Spleen (tissue), 11 donors: ENCODE data around the gene CERS3. TPM values are rescaled to one million over a fixed set of nuclear protein-coding genes. Genes with fewer than 3 reads are reported as not detected.
A peak's percentile ranks its signal among the peaks of the same experiment; 100 is the strongest.

ENCODE experiments used
- DNase-seq: peaks from one replicate; pipeline ENCODE4 v3.0.0-alpha.2; 2020
- H3K27ac ChIP-seq, 8 donors: fragments of 200-600 bp; sonication (generic) in 7 of 8; 1 replicate in 4 of 8; 2 replicates in 4 of 8; pipeline versions ENCODE4 v1.5.0 to v1.8.0; 2016 to 2021; ENCODE audit warnings: inconsistent platforms in 4 of 8, mild to moderate bottlenecking in 4 of 8, moderate library complexity in 1 of 8
- H3K27me3 ChIP-seq, 7 donors: fragments of 200-600 bp; sonication (generic) in 6 of 7; replicated peaks in 1 of 7; 1 replicate in 4 of 7; 2 replicates in 3 of 7; pipeline versions ENCODE4 v1.5.0 to v1.8.0; 2016 to 2021; ENCODE audit warnings: inconsistent platforms in 3 of 7, mild to moderate bottlenecking in 1 of 7
- H3K36me3 ChIP-seq, 6 donors: fragments of 200-600 bp; sonication (generic) in 5 of 6; 1 replicate in 4 of 6; 2 replicates in 2 of 6; pipeline versions ENCODE4 v1.5.0 to v1.8.0; 2016 to 2021; ENCODE audit warnings: inconsistent platforms in 2 of 6
- H3K4me1 ChIP-seq, 6 donors: fragments of 200-600 bp; sonication (generic) in 5 of 6; 1 replicate in 3 of 6; 2 replicates in 3 of 6; pipeline versions ENCODE4 v1.5.0 to v1.8.0; 2016 to 2021; ENCODE audit warnings: inconsistent platforms in 3 of 6
- H3K4me3 ChIP-seq, 8 donors: fragments of 200-600 bp; sonication (generic) in 7 of 8; 1 replicate in 4 of 8; 2 replicates in 4 of 8; pipeline versions ENCODE4 v1.5.0 to v1.8.0; 2016 to 2021; ENCODE audit warnings: inconsistent platforms in 4 of 8, mild to moderate bottlenecking in 4 of 8, moderate library complexity in 2 of 8
- H3K9me3 ChIP-seq, 8 donors: fragments of 200-600 bp; sonication (generic) in 7 of 8; 1 replicate in 4 of 8; 2 replicates in 4 of 8; pipeline versions ENCODE4 v1.5.0 to v1.8.0; 2016 to 2021; ENCODE audit warnings: inconsistent platforms in 4 of 8
- POLR2A ChIP-seq, 3 donors: fragments of 450-650 bp; IDR thresholded peaks; one replicate each; pipeline ENCODE4 v1.5.1; 2017; ENCODE audit warnings: antibody characterized with exemption in 3 of 3, mild to moderate bottlenecking in 1 of 3
- POLR2AphosphoS5 ChIP-seq, 3 donors: sonication (generic); formaldehyde crosslinking; IDR thresholded peaks; one replicate each; pipeline ENCODE4 v1.5.1; 2017; ENCODE audit warnings: antibody characterized with exemption in 3 of 3
- WGBS, 5 donors: extraction: QIAGEN DNeasy Blood & Tissue Kit in 3 of 5; methylation state at CpG; one replicate each; pipeline versions ENCODE4 v1.1.5 to v1.1.7; 2013 to 2018; 5-methylcytosine and 5-hydroxymethylcytosine counted together
- intact Hi-C: fragments of 100-400 bp; cut with DNase I; formaldehyde crosslinking; loops from one replicate; pipeline ENCODE4 v1.15.0; 2023; ENCODE audit warnings: low total_unique reads
- polyA plus RNA-seq, 3 donors: library from polyadenylated mRNA; stranded (reverse); fragments of 200-250 nt; gene quantifications; one replicate each; pipeline ENCODE4 v1.2.1, GENCODE V29; 2013
- total RNA-seq, 7 donors: library from RNA; depleted of rRNA in 3 of 7; stranded (reverse); fragments of >200 nt in 3 of 7; fragmentation: NEBNext Ultra II Directional in 4 of 7; extraction: Animal tissue kit (Norgen Biotek cat#: 25700) in 4 of 7; gene quantifications; one replicate each; pipeline versions ENCODE4 v1.1.0 to v1.2.1, GENCODE V29; 2016 to 2021
- TF ChIP-seq, protein P1 (sequence below), 11 experiments: fragments of 200-600 bp in 7 of 11; fragments of 450-650 bp in 4 of 11; sonication (generic) in 4 of 11; IDR thresholded peaks in 8 of 11; conservative IDR thresholded peaks in 3 of 11; 1 replicate in 7 of 11; 2 replicates in 4 of 11; pipeline versions ENCODE4 v1.4.0 to v1.8.0; 2016 to 2021; ENCODE audit warnings: antibody characterized with exemption in 11 of 11, inconsistent platforms in 4 of 11, mild to moderate bottlenecking in 1 of 11
- donor health status: healthy with polysubstance abuse.
- donor health status: DM: no; HTN: no; CAD: no; lungs with moderate emphysema.
- donor health status: DM: no; HTN: no; CAD: no.
- donor health status: Bipolar disorder and iron deficiency.
- donor health status: healthy.
- donor health status: DM: no; HTN: no; CAD: no.
- donor health status: DM: yes; HTN: yes; CAD: no.

CERS3 gene
- total and polyA plus RNA-seq, 10 donors = 0.04 to 0.41 (median 0.23) TPM; not detected in 4

DNA sequence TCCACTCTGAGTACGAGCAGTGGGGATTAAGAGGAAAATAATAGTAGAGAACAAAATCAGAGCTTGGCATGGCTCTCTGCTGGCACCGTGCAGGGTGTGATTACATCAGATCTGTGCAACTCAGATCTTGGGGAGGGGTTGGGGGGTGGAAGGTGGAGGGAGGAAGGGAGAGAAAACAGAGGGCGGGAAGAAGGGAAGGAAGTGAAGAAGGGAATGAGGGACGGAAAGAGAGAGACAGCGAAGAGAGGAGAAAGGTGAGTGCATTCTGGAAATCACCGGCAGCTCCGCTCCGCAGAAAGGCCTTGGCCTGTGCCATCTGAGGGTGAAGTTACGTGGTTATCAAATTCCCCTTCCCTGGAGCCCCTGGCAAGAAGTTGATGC, 156.0 kb downstream of the CERS3 start:
- peaks cover 0 to 10% (median 4%) of the 10 kb centered on the region in 6 donors for H3K4me1 ChIP-seq
- H3K4me3 ChIP-seq = peak overlapping the region in 6 of 8 donors; percentile 2 to 59 (median 22)
- peak overlapping the region in 1 of 8 donors; percentile 38 for H3K27ac ChIP-seq
- H3K9me3 ChIP-seq = peaks cover 0 to 30% (median 13%) of the 10 kb centered on the region in 8 donors
- 16 to 23% (median 20%) methylated on average over 9 of the region's 9 CpGs for WGBS, 5 donors
- no peak for DNase-seq
- no peak for TF ChIP-seq POLR2AphosphoS5 (IDR thresholded peaks at IDR 0.05)
- TF ChIP-seq, protein P1, sequence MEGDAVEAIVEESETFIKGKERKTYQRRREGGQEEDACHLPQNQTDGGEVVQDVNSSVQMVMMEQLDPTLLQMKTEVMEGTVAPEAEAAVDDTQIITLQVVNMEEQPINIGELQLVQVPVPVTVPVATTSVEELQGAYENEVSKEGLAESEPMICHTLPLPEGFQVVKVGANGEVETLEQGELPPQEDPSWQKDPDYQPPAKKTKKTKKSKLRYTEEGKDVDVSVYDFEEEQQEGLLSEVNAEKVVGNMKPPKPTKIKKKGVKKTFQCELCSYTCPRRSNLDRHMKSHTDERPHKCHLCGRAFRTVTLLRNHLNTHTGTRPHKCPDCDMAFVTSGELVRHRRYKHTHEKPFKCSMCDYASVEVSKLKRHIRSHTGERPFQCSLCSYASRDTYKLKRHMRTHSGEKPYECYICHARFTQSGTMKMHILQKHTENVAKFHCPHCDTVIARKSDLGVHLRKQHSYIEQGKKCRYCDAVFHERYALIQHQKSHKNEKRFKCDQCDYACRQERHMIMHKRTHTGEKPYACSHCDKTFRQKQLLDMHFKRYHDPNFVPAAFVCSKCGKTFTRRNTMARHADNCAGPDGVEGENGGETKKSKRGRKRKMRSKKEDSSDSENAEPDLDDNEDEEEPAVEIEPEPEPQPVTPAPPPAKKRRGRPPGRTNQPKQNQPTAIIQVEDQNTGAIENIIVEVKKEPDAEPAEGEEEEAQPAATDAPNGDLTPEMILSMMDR (IDR thresholded peaks at IDR 0.05 in 8 of 11, conservative IDR thresholded peaks at IDR 0.05 in 3 of 11) = no peak
- no peak for TF ChIP-seq POLR2A (IDR thresholded peaks at IDR 0.05)
- intact Hi-C loops = no loop called here
- no peaks in the 10 kb centered on the region for H3K36me3 ChIP-seq
- H3K27me3 ChIP-seq = peaks cover 0 to 47% (median 17%) of the 10 kb centered on the region in 7 donors

DNA sequence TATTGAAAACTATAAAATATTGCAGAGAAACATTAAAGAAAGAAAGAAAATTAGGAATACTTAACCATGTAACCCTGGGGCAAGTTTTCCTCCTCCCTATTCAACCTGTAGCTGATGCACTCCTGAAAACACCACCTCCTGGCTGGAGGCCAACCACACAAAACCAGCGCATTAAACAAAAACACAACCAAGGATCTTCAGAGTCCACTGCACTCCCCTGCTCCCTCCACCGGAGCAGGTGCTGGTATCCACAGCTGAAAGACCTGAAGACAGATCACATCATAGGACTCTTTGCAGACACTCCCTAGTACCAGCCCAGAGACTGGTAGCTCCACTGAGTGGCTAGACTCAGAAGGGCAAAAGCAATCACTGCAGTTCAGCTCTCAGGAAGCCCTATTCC, 173.4 kb downstream of the CERS3 start:
- intact Hi-C loops = no loop called here
- peaks cover 0 to 52% (median 0%) of the 10 kb centered on the region in 7 donors for H3K27me3 ChIP-seq
- no peak overlapping the region for H3K27ac ChIP-seq
- no peak overlapping the region for H3K4me3 ChIP-seq
- TF ChIP-seq, protein P1 (IDR thresholded peaks at IDR 0.05 in 8 of 11, conservative IDR thresholded peaks at IDR 0.05 in 3 of 11) = no peak
- no peak for TF ChIP-seq POLR2AphosphoS5 (IDR thresholded peaks at IDR 0.05)
- no peak for TF ChIP-seq POLR2A (IDR thresholded peaks at IDR 0.05)
- 77 to 87% (median 80%) methylated on average over 2 of the region's 2 CpGs for WGBS, 5 donors
- no peaks in the 10 kb centered on the region for H3K36me3 ChIP-seq
- DNase-seq = no peak
- no peaks in the 10 kb centered on the region for H3K9me3 ChIP-seq
- H3K4me1 ChIP-seq = peaks cover 0 to 6% (median 3%) of the 10 kb centered on the region in 6 donors

DNA sequence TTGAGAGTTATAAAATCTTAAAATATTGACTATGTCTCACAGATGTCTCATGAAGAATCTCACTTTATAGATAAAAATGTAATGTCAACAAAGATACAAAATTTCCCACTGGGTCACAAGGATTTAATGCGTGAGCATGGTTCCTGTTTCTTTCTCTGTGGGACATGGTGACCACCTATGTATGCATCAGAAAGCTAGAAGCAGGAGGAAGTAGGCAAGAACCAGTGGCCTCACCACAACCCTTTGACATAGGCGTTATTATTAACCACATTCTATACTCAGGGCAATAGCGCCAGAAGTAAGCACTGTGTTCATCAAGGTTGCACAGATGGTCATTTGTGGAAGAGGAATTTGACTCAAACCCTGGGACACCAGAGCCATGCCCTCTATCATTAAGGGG, 175.3 kb downstream of the CERS3 start:
- no peaks in the 10 kb centered on the region for H3K9me3 ChIP-seq
- TF ChIP-seq POLR2A (IDR thresholded peaks at IDR 0.05) (no peak), POLR2AphosphoS5 (IDR thresholded peaks at IDR 0.05) (no peak)
- TF ChIP-seq, protein P1 (IDR thresholded peaks at IDR 0.05 in 8 of 11, conservative IDR thresholded peaks at IDR 0.05 in 3 of 11) = no peak
- H3K27me3 ChIP-seq = peaks cover 0 to 42% (median 0%) of the 10 kb centered on the region in 7 donors

DNA sequence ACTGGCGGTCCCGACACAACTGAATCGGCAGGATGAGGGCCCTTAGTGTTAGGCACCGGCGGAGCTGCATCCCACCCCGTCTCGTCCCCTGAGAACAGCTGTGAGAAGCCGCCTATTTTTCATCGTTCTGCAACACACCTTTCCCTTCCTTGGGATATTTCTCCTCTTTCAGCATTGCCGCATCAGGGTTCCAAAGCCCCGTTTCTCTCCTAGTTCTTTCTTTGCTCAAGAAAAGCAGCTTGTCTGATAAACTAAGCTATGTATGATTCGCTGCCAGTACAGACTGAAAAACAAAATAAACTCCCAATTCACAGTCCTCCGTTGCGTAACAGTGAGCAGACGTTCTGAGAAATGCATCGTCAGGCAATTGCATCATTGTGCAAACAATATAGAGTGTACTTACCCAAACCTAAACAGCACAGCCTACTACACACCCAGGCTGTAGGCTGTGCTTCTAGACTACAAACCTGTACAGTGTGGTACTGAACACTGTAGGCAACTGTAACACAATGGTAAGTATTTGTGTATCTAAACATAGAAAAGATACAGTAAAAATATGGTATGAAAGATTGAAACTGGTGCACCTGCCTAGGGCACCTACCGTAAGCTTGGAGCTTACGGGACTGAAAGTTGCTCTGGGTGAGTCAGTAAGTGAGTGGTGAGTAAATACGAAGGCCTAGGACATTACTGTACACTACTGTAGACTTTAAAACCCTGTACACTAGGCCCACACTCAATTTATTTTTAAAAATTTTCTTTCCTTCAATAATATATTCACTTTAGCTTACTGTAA, 178.1 kb downstream of the CERS3 start:
- TF ChIP-seq, protein P1 (IDR thresholded peaks at IDR 0.05 in 8 of 11, conservative IDR thresholded peaks at IDR 0.05 in 3 of 11) = peak in 1 of 11 experiments; percentile 5
- TF ChIP-seq POLR2AphosphoS5 (IDR thresholded peaks at IDR 0.05) = peak in 1 of 3 donors; percentile 19
- TF ChIP-seq POLR2A (IDR thresholded peaks at IDR 0.05) = no peak
- intact Hi-C loops = loop anchor here (2.0 kb wide), 1 partner anchor 220 kb away; no protein-coding TSS in a partner anchor
- Histone ChIP-seq H3K27me3 (peaks cover 0 to 27% (median 0%) of the 10 kb centered on the region in 7 donors), H3K27ac (peak overlapping the region in 7 of 8 donors; percentile 85 to 97 (median 93)), H3K36me3 (no peaks in the 10 kb centered on the region), H3K4me1 (peaks cover 0 to 16% (median 13%) of the 10 kb centered on the region in 6 donors), H3K9me3 (no peaks in the 10 kb centered on the region), H3K4me3 (peak overlapping the region in 6 of 8 donors; percentile 51 to 82 (median 66))
- WGBS, 5 donors = 48 to 66% (median 59%) methylated on average over 19 of the region's 19 CpGs
- DNase-seq = no peak

More for the DNA sequence above, 175.3 kb downstream of the CERS3 start:
- no peaks in the 10 kb centered on the region for H3K36me3 ChIP-seq
- H3K27ac ChIP-seq = no peak overlapping the region
- H3K4me3 ChIP-seq = no peak overlapping the region
- peaks cover 0 to 16% (median 13%) of the 10 kb centered on the region in 6 donors for H3K4me1 ChIP-seq
- WGBS, 5 donors = 38 to 55% (median 42%) methylated on average over 3 of the region's 3 CpGs
- intact Hi-C loops = no loop called here
- no peak for DNase-seq
